Measurements from ENCODE around the gene AKR1C8. TPM values are rescaled to one million over a fixed set of nuclear protein-coding genes. Genes with fewer than 3 reads are reported as not detected.

The AKR1C8 gene
- total RNA-seq, 1 experiment from 2014 or later = not detected

GRCh38 chr10:5163487-5163886 is 21.5 kb downstream of the AKR1C8 start (continued):
- TF ChIP-seq, protein P1, sequence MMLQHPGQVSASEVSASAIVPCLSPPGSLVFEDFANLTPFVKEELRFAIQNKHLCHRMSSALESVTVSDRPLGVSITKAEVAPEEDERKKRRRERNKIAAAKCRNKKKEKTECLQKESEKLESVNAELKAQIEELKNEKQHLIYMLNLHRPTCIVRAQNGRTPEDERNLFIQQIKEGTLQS (IDR thresholded peaks at IDR 0.05) = no peak
- TF ChIP-seq, protein P2, sequence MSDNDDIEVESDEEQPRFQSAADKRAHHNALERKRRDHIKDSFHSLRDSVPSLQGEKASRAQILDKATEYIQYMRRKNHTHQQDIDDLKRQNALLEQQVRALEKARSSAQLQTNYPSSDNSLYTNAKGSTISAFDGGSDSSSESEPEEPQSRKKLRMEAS (IDR thresholded peaks at IDR 0.05) = no peak
- no peak for TF ChIP-seq FOSL1 (IDR thresholded peaks at IDR 0.05; ENCODE audit: low read depth)
- TF ChIP-seq SIN3A (IDR thresholded peaks at IDR 0.05; ENCODE audit: low read depth) = no peak
- no peak for TF ChIP-seq JUND (IDR thresholded peaks at IDR 0.05)
- TF ChIP-seq YY1 (IDR thresholded peaks at IDR 0.05; ENCODE audit: extremely low read depth, insufficient replicate concordance, low read depth, low read length) = no peak
- TF ChIP-seq SP1 (IDR thresholded peaks at IDR 0.05; ENCODE audit: low read depth) = no peak
- TF ChIP-seq, protein P3, sequence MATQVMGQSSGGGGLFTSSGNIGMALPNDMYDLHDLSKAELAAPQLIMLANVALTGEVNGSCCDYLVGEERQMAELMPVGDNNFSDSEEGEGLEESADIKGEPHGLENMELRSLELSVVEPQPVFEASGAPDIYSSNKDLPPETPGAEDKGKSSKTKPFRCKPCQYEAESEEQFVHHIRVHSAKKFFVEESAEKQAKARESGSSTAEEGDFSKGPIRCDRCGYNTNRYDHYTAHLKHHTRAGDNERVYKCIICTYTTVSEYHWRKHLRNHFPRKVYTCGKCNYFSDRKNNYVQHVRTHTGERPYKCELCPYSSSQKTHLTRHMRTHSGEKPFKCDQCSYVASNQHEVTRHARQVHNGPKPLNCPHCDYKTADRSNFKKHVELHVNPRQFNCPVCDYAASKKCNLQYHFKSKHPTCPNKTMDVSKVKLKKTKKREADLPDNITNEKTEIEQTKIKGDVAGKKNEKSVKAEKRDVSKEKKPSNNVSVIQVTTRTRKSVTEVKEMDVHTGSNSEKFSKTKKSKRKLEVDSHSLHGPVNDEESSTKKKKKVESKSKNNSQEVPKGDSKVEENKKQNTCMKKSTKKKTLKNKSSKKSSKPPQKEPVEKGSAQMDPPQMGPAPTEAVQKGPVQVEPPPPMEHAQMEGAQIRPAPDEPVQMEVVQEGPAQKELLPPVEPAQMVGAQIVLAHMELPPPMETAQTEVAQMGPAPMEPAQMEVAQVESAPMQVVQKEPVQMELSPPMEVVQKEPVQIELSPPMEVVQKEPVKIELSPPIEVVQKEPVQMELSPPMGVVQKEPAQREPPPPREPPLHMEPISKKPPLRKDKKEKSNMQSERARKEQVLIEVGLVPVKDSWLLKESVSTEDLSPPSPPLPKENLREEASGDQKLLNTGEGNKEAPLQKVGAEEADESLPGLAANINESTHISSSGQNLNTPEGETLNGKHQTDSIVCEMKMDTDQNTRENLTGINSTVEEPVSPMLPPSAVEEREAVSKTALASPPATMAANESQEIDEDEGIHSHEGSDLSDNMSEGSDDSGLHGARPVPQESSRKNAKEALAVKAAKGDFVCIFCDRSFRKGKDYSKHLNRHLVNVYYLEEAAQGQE (IDR thresholded peaks at IDR 0.05; ENCODE audit: low read depth) = no peak

GRCh38 chr10:5159126-5159525 is 25.8 kb downstream of the AKR1C8 start:
- intact Hi-C loops (cut with micrococcal nuclease) = no loop called here
- no TSS peak for BruUV-seq (replicated peaks)
- H3K27me3 ChIP-seq (ENCODE audit: insufficient read depth, low read length) = no peaks in the 10 kb centered on the region
- H3K9me2 ChIP-seq (ENCODE audit: insufficient read depth) = no peaks in the 10 kb centered on the region
- no peaks in the 10 kb centered on the region for H4K20me1 ChIP-seq (ENCODE audit: insufficient read depth)
- POLR2A ChIA-PET = no interaction called here
- no peaks in the 10 kb centered on the region for H3K4me1 ChIP-seq (ENCODE audit: control insufficient read depth in 1 of 2, insufficient read depth in 2 of 2, low read length in 2 of 2)
- no peak overlapping the region for H3K4me2 ChIP-seq (ENCODE audit: low read length)
- CTCF ChIA-PET = no interaction called here
- RAD21 ChIA-PET (ENCODE audit: low non-redundant PET in 1 of 2, low total read pairs in 2 of 2, uncharacterized antibody in 2 of 2, unreplicated experiment in 2 of 2) = no interaction called here
- no peaks in the 10 kb centered on the region; a peak in 1 of 4 replicates for H3K9me3 ChIP-seq (ENCODE audit: control insufficient read depth in 1 of 2, insufficient read depth in 1 of 2, low read depth in 1 of 2, low read length in 2 of 2)
- no peak overlapping the region for H3K9ac ChIP-seq (ENCODE audit: low read length)
- no peak overlapping the region for H3K27ac ChIP-seq (ENCODE audit: low read depth, low read length)
- ATAC-seq = no peak
- no peak for DNase-seq (ENCODE audit: low read depth, low spot score)
- no peak for TF ChIP-seq YY1 (IDR thresholded peaks at IDR 0.05; ENCODE audit: extremely low read depth, insufficient replicate concordance, low read depth, low read length)
- H2AFZ ChIP-seq (ENCODE audit: low read depth, low read length, poor library complexity, severe bottlenecking) = no peak overlapping the region
- H3K79me2 ChIP-seq (ENCODE audit: insufficient read depth, low read length) = no peaks in the 10 kb centered on the region
- no peak overlapping the region for H3K4me3 ChIP-seq (replicated peaks in 1 of 2; ENCODE audit: low read depth in 1 of 2, low read length in 2 of 2)
- H3K36me3 ChIP-seq (ENCODE audit: control insufficient read depth in 1 of 2, insufficient read depth in 2 of 2, low read length in 2 of 2) = no peaks in the 10 kb centered on the region

Measured in HCT116 (cell line).